ENCODE results near the gene PAX5.

PAX5 gene

DNA sequence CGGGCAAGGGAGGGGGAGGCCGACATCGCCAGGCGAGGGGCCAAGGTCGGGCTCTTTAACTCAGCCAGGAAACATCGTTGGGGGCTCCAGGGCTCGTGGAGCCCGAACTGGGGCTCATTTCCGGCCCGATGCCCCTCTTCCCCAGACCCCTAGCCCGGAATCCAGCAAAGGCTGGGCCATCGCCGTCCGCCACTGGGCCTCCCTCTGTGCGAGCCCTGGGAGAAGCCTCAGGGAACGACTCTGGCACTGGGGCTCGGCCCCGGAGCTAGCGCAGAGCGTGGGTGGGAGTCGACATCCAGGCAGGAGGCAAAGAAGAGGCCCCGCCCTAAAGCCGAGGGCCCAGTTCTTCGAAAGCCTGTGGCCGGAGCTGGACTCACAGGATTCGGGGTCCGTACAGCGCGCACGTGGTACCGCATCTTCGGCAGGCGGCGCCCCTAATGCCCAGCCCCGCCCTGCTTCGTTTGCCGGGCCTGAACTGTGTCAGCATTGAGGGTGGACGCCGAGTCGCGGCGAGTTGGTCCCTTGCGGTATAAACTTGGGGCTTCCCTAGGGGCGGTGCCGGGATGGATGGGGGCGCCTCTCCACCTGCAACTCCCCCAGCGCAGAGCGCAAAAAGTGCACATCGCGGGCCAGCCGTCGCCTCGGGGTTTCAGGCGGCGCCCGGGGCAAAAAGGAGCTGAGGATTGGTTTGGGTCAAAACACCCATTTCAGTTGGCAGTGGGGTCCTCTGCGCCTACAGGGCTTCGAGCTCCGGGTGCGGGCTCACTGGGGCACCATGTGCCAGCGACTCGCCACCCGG lies 3.6 kb upstream of the PAX5 start:
- in situ Hi-C loops (cut with MboI; ENCODE audit: low sequenced_read_pairs) = no loop called here

DNA sequence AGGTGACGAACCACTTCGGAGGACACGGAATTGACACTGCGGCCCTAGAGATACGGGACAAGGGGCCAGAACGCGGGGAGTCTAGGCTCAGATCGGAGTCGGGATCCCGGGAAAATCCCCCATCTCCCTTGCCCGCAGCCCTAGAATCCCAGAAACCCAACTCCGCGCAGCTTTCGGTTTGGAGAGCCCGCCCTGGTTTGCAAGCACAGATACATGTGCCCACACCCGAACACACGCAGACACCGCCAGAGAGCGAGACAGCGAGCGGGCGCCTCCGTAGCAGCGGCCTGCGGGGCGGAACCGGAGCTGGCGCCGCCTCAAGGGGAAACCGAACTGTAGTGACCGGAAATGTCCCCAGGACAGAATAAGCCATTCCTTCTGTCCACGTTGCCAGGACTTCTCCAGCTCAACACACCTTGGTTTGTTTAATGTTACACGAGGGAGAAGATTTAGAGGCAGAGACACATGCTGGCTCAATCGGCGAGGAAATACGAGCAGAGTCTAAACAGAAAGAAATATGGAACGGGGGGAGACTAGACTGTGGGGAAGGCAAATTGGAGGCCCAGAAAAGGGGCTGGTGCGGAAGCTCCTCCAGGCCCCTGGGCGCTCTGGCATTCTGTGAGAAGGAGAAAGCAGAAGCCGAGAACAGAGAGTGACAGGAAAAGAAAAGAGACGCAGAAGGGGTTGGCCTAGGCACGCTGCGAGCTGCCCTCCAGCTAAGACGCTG lies 2.9 kb upstream of the PAX5 start:
- in situ Hi-C loops (cut with MboI; ENCODE audit: low sequenced_read_pairs) = no loop called here

DNA sequence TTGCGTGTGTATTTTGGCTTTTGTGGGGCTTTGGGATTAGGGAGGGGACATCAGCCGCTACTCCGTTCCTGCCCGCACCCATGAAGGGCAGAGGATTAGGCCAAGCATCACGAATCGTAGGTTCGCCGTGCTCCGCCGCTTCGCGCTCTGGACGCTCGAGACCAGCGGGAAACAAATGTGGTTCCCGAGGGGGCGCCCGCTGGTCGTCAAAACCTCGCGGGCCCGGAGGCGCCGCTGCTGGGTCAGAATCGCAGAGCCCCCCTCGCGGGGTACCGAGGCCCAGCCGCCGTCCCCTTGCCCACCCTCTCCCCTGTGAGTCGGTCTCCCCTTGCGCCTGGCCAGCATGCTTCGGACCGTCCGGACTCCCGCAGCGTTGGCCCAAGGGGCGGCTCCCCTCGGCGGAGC lies 2.3 kb upstream of the PAX5 start:
- in situ Hi-C loops (cut with MboI; ENCODE audit: low sequenced_read_pairs) = no loop called here

DNA sequence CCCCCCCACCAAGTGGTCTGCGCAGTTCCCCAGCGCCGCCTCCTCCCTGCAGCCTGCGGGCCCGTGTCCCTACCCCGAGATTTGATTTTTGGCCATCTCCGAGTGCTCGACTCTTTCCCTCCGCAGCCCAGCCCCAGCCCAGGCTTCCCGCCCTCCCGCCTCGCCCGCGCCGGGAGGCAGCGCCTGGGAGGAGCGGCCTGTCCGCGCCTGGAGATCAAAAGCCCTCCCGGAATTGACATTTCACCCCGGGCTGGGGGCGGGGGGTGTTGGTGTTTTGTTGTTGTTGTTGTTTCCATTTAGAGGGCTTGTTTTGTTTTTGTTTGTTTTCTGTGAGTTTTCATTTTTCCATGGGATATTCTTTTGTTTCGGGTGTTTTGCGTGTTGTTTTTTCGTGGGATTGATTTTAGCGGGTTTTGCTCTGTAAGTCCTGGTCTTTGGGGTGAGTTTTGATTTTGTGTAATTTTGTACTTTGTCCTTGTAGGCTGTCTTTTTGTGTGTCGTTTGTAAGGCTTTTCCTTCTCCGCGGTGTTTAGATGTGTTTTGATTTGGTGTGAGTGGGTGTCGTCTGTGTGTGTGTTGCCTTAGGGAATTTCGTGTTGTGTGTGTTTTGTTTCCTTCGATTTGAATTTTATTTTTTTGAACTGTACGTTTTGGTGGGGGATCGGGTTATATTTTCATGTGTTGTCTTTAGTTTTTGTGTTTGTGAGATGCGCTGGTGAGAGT lies 1.7 kb upstream of the PAX5 start:
- in situ Hi-C loops (cut with MboI; ENCODE audit: low sequenced_read_pairs) = no loop called here

DNA sequence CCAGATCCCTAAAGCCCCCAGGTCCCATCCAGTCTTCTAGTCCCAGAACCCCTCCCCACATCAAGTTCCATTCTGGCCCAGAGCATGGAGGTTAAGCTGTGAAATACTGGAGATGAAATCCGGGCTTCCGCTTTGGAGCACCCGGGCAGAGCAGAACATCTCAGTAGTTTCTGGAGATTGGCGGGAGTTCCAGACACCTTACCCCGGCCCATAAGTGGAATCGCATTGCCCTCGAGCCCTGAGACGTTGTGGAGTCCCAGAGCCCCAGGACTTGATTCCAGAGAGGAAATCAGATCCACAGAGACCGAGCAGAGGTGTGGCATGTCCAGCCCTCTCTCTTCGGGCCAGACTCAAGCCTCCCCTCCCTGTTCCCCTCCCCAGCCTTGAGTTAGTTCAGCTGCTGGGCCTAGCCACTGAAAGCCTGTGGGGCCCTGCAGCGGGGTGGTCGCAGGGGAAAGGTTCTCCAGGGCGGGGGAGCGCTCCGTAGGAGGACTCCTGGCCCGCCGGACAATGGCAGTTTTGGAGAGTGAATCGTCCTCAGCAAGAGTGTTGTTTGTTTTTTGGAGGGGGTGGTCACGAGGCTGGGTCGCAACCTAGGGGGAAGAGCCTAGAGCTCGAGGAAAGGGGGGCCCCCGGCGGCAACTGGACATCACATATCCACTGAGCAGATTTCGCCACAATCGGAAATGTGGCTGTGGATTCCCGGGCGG lies 1.0 kb upstream of the PAX5 start:
- in situ Hi-C loops (cut with MboI; ENCODE audit: low sequenced_read_pairs) = no loop called here

DNA sequence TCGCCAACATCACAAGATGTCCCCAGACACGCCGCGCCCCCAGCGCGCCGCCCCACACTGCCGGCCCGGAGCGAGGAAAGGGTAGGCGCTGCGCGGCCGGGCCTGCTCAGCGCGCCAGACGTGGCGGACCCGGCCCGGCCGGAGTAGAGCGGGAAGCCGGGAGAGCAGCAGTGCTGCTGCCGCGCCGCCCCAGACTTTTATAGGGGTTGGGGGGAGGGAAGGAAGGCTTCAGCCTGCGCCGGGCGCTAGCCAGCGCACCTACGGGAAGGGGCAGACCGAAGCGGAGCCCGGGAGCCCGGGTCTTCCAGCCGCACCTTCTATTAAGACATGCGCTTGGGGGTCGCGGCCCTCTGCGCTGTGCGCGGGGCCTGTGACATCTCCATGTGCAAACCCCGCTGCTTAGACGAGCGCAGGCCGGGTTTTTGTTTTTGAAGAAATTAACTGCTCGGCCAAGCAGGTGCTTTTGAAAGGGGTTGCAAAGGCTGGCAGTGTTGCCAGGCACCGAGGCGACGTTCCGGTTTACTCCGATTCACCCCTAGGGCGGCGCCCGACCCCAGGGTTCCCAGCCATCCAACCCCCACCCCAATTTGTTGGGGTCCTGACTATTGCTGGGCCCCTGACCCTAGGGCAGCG lies 353 bp upstream of the PAX5 start:
- in situ Hi-C loops (cut with MboI; ENCODE audit: low sequenced_read_pairs) = no loop called here

DNA sequence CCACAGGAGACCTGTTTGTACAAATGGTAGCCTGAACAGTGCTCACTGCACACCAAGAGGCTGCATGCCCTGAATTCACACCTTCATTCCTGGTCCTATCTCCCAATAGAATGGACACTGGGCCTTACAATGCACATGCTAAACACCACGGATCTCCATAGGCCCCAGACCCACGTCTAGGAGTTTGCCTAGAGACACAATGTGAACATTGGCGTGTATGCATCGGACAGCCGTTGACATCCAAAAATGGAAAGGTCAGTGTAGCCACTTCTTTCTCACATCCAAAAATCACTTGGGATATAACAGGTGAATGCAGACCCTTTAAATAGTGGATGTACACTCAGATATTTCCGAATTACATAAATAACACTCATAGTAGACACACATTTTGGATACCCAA lies 927 bp downstream of the PAX5 start:
- in situ Hi-C loops (cut with MboI; ENCODE audit: low sequenced_read_pairs) = no loop called here

DNA sequence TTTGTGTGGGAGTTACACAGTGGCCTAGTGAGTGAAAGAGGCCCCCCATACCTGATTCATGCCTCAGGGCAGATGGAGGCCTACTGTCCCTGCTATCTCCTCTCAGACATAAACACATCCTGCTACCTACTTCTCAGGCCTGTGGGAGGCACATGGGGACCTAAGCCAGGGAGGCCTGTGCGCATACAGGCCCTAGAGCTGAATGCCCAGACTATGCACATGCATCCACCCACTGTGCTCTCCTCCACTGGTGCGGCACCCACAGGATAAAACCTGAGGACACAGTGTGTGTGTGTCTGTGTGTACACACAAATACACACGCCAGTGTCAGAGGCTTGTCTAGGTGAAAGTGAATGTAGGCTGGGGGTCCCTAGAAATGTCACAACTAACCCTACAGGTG lies 1.4 kb downstream of the PAX5 start:
- in situ Hi-C loops (cut with MboI; ENCODE audit: low sequenced_read_pairs) = no loop called here

DNA sequence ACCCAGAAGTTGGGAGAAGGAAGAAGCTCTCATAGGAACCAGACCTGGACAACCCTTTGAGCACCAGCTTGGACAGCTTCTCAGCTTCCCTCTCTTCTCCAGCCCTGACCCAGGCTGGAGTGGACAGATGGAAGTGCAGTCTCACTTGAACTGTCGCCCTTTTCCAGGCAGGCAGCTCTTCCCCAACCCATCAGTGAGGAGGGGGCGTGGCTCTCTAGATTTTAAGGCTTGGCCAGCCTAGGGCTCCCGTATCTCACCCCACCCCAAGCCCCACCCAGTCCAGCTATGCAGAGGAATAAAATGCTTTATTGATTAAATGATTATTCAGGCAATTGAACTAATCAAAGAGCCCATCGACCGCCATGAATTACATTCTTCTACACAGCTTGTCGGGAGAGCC lies 2.2 kb downstream of the PAX5 start:
- in situ Hi-C loops (cut with MboI; ENCODE audit: low sequenced_read_pairs) = no loop called here

DNA sequence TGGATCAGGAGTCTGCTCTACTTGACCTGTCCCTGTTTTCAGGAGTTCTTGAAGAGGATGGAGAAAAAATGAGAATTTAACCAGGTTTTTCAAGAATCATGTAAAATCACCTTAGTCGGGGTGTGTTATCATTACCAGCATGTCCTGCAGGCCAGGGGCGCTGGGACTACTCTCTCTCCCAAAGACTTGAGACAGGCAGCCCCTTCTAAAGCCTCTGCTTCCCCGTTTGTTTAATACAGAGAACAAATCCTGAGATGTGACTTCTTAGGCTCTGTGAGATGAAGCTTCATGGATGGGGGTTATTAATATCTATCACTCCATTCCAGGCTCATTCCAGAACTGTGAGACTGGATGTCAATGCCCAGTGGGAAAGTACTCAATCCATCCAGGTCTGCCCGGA lies 3.0 kb downstream of the PAX5 start:
- in situ Hi-C loops (cut with MboI; ENCODE audit: low sequenced_read_pairs) = no loop called here

DNA sequence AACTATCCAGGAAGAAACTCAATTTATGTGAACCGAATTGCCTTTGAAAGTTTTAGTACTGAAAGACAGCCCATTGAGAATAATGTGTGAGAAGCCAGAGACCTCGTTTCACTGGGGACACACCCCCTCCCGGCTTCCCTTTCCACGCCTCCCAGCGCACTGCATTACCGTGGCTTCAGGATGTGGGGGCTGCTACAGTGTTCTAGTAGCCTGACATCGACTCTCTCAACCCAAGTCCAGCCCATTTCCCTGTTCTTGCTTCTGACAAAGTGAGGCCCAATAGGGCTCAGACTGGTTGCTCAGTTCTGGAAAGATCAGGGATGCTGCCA lies 3.5 kb downstream of the PAX5 start:
- in situ Hi-C loops (cut with MboI; ENCODE audit: low sequenced_read_pairs) = no loop called here

DNA sequence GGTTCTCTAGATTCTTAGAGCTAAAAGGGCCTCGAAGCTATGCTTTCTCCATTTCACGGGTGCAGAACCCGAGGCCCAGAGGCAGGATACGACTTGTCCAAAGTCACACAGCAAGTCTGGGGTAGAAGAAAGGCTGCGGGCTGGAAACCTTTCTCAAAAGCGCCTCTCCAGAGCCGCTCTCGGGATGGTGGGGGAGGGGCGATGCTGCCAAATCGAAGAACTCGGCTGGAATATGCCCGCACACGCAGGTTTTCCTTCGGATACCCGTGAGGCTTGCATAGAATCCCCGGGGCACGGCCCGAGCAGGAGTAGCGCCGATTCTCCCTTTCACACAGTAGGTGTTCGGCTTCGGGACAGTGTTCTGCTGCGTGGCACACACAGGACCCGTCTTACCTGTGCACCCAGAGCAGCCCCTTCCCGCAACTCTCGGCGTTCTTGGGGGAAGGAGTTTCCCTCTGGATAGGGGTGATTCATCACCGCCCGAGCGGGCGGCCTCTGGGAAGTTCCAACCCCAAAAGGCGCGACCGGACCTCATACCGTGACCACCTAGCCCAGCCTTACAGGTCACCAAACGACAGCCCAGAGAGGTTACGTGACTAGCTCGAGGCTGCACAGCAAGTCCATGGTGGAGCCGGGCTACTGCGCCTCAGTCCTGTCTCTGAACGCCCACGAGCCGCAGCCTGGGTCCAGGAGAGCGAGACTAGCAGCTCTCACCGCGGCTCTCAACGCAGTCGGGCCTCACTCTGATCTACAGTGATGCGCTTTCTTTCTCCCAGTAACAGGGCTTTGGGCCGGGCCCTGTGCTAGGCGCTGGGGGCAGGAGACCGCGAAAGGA lies 4.1 kb downstream of the PAX5 start:
- in situ Hi-C loops (cut with MboI; ENCODE audit: low sequenced_read_pairs) = no loop called here

DNA sequence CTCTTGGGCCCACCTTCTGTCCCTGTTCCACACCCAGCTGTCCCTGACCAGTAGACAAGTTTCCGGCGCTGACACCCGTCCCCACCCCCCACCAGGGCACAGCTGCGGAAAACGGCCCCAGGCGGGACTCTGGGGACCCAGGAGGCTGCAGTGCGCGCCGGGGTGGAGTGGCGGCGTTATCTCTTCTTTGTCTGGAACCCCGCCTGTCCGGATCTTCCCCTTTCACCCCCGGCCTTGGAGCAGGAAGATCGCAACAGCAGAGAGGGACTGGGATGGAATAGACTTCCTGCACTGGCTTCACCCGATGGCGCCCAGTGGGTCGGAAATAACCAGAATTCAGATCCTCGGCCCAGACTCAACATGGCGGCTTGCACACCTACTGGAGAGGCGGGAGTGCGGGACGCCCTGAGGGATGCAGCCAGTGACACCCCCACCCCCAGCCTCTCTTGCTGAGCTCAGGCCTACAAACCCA lies 4.7 kb downstream of the PAX5 start:
- in situ Hi-C loops (cut with MboI; ENCODE audit: low sequenced_read_pairs) = no loop called here

DNA sequence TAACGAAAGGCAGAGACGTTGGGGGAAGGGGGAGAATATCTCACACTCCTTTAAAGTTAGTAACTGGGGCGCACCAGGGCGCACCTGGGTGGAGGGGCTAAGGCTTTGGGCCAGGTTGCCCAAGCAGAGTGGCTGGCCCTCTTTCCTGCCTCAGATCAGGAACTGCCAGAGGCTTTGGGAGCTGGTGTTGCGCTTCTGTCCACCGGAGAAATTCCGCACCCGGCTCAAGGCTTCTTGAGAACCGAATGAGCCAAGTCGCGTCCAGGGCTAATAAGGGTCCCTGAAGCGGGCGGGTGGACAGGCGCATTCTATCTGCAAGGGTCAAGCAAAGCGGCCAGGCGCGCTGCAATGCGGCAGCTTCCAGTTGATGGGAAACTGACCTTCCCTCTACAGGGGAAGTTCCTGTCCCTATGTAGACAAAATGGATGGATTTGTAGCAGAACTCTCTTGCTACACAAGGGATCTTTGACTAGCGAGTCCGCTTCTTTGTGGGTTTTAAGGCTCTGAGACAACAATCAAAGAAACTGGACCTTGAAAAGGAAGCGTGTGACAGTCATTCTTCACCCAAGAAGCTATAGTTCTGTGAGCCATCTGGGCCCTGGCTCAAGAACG lies 5.5 kb downstream of the PAX5 start:
- in situ Hi-C loops (cut with MboI; ENCODE audit: low sequenced_read_pairs) = no loop called here

DNA sequence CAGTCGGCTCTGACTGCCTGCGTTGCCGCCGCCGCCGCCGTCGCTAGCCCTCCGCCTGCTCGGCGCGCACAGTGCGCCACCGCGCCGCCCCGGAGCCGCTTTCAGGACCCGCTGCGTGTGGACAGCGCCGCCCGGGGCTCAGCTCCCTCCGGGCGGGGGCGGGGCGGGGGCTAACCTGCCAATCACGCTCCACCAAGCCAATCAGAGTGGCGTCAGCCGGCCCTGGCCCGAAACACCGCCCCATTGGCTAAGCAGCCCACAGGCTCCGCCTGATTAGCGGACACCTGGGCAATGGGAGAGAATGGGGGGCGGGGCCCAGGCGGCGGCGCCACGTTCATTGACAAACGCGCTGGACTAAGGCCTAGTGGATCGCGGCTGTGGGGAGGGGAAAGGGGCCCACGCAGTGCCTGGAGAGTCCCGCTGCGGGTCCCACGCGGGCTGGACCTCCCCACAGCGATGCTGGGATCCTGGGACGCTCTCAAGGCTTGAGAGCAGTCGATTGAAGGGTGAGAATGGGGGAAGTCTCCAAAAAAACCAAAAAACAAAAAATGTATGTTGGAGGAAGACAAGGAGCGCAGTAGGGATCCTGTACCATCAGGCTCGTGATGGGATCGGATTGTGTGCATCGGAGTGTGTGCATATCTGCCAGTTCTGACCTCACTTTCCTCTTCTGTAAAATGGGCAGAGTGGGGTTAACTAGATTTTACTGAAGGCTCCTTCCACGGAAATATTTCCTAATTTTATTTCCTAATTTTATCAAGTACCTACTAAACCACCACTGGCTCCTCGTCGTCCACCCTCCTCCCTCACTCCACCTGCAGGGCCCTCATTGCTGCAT lies 6.3 kb downstream of the PAX5 start:
- in situ Hi-C loops (cut with MboI; ENCODE audit: low sequenced_read_pairs) = no loop called here

DNA sequence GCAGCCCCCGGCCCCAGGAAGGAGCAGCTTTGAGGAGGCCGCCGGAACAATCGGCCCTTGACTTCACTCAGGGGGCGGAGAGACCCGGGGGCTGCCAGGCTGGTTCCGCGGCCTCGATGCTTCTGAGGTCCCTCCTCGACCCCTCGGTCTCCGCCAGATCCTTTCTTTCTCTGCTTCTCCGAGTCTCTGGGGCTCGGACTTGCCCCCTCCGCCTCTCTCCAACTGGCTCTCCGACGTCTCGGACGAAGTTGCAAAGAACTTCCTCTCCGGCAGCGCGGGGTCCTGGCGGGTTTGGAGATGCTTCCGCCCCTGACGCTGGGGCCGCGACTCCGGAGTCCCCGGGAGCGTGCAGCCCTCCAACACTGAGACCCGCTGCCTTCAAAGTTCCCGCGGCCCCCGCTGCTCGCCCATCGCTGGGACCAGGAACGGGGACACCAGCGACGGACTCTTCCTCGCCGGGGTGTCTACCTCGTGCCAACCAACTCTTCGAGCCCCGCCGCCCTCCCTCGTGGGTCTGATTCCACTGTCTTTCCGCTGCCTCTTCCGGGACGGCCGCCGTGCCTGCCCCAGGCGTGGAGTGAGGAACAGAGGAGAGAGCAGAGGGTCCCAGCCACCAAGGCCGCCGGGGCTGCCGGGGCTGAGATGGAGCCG lies 7.0 kb downstream of the PAX5 start:
- in situ Hi-C loops (cut with MboI; ENCODE audit: low sequenced_read_pairs) = no loop called here

DNA sequence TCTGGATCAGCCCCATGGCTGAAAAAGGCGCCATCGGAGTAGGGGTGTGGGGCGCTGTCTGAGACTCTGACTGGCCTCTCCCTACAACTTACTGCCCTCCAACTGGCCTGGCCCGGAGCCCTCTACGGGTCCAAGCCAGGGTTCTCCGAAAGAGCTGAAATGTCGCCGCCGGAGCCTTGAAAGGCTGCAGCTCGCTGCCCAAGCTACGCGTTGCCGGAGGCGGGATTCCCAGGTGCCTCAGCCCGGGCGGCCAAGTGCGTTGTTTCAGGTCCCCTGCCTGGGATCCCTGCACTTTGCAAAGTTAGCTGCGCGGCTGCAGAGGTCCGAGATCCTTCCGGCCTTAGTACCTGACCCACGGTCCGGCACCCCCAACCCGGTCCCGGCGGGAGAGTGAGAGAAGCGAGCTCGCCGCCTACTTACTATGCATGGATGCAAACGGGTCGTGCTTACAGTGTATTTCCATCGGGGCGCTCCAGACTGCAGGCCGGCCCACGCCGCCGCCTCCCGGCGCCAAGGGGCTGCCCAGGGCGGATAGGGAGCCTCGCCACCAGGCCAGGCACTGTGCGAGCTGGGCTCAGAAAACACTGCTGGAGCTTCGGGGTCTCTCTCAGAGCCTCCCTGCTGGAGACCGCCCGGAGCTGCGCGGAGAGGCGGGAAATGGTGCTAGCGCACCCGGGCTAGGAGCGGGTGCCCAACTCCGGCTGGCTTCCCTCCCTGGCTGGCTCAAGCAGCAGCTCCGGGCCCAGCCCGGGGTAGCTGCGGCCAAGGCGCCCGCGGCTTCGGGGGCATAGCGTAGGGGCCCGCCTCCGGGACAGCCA lies 7.7 kb downstream of the PAX5 start:
- in situ Hi-C loops (cut with MboI; ENCODE audit: low sequenced_read_pairs) = no loop called here

DNA sequence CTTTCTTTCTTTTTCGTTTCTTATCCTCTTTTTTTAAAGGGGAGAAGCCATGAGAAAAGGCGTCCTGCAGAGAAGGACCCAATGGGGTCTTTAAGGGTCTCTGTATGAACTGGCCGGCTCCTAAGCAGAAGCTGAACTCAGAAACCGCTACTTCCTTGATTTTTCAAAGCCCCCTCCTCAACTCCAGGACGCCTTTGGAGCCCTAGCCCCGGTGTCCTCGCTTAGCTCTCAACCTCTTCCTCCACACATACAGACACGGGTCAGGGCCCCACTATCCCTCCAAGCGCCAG lies 8.3 kb downstream of the PAX5 start:
- in situ Hi-C loops (cut with MboI; ENCODE audit: low sequenced_read_pairs) = no loop called here

Measured in HL-60/S4 treated with phorbol 12-myristate 13-acetate at 8.2 ng/mL for 4 days and 3 days (cell line).